GM15510 (cell line): Measurements from ENCODE around the gene DLEC1.

Experiments
- POLR2A ChIP-seq: IDR thresholded peaks from 3 replicates; pipeline ENCODE4 v1.6.1; 2011; ENCODE audit warnings: borderline replicate concordance; ENCODE audit not compliant: insufficient read length; ENCODE audit errors: extremely low read depth

The DLEC1 gene

DNA sequence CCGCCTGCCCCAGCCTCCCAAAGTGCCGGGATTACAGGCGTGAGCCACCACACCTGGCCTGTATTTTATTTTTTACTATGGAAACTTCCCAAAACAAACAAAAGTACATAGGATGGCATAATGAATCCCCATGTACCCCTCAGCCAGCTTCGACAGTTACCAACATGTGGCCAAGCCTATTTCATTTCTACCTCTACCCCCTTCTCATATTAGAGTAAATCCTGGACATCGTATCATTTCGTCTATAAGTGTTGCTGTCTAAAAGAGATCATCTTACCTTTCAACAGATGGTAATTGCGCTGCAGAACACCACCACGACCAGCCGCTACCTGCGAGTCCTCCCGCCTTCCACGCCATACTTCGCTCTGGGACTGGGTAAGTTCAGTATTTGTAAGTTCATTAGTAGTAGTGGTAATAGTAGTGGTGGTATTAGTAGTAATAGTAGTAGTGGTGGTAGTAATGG lies 44.9 kb downstream of the DLEC1 start:
- TF ChIP-seq POLR2A = no peak

DNA sequence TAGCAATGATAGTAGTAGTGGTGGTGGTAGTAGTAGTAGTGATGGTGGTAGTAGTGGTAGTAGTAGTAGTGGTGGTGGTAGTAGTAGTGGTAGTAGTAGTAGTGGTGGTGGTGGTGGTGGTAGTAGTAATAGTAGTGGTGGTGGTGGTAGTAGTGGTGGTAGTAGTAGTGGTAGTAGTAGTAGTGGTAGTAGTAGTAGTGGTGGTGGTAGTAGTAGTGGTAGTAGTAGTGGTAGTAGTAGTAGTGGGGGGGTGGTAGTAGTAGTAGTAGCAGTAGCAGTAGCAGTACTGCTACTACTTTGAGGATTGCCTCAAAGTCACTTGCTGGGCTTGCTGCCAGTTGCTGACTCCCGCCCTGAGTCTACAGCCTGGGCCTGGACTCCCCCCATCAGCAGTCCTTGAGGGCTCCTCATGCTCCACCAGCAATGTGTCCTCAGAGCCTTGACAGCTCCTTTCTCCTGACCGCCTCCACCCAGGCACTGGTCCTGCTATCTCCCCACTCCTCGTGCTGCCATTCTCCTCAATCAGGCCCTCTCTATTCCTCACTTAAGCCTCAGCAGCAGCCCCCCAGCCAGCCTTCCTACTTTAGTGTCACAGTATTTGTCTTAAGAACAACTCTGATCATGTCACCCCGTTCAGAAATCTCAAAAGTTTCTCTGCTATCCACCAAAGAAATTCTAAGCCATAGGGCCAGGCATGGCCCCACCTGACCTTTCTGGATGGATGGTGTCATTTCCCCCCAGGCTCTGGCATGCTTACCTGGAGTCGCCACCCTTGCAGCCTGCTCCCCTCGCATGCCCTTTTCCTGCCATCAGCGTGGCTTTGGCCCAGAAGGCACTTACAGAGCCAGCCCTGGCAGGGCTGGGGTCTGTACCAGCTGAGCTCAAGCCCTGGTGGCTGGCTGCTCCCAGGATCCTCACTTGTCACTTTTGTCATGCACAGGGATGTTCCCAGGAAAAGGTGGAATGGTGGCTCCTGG lies 45.6 kb downstream of the DLEC1 start:
- no peak for TF ChIP-seq POLR2A

DNA sequence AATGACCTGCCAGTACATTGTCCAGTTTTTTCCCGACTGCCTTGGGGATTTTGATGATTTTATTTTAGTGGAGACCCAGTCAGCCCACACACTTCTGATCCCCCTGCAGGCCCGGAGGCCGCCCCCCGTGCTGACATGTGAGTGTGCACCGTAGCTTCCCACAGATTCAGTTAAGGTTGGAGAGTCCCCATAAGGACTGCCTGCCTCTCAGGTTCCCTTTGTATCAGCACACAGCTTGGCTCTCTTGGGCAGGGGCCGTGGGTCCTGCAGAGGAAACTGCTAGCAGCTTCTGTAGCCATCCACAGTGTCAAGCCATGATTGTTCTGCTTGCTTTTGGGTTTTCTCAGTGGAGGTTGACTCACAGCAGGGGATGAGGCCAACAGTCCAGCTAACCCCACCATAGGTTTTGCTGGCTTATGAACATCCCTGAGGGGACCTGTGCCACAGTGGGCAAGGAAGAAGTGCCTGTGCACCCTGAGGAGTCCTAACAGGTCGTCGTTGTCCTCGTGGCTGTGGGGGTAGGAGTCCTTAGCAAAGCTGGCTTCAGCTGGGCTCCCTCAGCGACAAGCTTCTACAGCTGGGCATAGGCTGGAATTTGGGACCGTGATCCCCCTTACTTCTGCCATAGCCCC lies 46.4 kb downstream of the DLEC1 start:
- TF ChIP-seq POLR2A = no peak

DNA sequence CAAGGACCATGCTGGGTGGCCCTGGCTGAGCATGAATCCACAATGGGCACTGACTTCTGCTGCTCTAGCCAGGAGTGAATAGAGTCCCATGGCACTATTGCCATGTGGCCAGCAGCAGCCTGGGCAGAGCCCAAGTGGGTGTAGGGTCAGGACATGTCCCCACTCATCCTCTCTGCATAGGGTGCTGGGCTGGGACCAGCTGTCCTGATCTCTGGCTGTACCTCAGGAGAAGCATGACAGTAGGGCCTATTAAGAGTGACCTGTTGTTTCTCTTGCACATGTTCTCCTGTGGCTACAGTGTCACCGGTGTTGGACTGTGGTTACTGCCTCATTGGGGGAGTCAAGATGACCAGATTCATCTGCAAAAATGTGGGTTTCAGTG lies 46.9 kb downstream of the DLEC1 start:
- no peak for TF ChIP-seq POLR2A

DNA sequence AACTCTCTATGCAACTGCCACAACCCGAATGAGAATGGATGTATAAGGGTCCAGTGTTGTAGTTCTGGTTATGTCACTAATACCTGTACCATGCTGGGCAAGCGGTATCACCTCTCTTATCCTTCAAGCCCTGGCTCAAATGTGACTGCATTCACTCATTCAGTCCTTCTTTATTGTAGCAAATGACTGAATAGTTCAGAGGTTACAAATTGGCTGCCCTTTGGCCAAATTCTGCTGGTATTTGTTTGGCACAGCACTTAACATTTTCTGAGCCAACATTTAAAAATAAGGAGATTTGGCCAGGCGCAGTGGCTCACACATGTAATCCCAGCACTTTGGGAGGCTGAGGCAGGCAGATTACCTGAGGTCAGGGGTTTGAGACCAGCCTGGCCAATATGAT lies 47.5 kb downstream of the DLEC1 start:
- no peak for TF ChIP-seq POLR2A

DNA sequence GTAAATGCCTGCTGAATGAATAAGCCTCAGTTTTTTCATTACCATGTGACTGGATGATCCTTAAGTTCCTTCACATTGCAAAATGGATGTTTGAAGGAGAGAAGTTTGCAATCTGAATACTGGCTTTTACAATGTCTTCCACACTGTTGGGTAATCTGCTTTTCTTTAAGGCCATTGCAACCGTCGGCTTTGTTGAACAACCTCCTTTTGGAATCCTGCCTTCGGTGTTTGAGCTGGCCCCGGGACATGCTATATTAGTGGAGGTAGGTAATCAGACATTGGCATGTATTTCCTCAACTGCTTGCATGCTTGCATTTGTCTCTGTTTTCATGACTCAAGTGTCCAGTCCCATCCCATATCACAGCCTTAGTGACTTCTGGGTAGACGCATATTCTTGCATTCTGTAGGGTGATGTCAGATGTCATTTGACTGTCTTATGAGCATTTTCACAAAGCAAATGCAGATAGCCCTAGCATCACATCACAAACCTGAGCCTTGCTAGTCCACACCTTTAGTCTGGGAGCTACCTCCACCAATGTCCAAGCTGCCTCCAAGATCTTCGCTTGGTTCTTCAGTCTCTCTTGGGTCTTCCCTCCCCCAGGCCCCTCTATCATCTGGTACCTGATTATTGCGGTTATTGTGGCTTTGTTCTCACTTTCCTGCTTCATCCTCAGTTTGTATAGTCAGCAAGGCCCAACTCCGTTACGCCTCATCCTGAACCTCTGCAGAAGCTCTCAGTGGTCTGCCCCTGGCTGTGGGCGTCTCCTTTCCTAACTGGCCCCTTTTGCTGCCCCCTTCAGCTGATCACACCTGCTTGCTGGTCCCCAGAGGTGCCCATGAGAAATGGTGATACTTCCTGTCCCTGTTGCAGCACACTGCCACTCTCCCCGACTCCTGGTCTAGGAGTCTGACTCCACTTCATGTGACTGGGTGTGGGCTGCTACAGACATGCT lies 49.4 kb downstream of the DLEC1 start:
- TF ChIP-seq POLR2A = no peak

DNA sequence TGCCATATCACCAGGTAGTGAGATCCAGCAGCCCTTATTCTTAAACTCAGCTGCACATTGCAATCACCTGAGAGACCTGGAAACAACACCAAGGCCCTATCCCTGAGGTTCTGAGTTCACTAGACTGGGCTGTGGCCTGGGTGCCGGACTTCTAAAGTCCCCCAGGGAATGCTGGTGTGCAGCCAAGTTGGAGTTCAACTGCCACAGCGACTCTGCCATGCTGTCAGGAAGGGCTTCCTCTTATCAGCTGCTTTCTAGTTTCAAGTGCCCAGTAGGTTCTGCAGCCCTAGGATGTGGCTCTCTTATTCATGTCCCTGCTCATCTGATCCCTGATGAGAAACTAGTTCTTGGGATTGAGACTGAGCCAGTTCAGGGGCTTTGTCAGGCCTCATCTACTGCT lies 50.2 kb downstream of the DLEC1 start:
- TF ChIP-seq POLR2A = no peak

DNA sequence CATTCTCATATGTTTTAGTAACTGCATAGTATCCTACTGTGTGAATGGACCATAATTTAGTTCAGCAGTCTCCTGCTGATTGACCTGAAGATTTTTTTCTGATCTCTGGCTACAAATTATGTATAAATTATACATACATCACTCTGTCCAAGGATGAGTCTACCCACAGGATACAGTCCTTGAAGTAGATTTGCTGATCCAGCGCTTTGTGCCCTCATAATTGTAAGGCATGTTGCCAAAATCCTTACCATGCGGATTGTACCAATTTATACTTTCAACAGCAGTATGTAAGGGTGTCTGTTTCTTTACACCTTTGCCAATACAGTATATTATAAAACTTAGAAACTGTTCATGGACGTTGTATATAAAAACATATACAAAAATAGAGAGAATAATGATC lies 51.4 kb downstream of the DLEC1 start:
- TF ChIP-seq POLR2A = no peak

DNA sequence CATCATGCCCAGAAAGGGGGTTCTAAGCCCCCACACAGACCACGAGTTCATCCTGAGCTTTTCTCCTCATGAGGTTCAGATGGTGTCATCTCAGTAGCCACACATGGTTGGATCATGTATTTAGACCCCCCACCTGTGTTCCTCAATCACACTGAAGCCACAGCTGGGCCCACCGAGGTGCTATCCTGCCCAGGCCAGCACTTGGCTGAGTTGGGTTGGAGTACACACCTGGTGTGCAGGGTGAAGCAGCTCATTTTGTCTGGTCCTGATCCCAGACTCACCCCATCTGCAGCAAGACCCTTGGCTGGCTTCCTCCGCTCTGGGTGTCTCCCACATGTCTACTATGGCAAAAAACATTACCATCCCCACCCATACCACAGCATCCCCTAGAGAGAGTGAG lies 56.0 kb downstream of the DLEC1 start:
- TF ChIP-seq POLR2A = no peak

DNA sequence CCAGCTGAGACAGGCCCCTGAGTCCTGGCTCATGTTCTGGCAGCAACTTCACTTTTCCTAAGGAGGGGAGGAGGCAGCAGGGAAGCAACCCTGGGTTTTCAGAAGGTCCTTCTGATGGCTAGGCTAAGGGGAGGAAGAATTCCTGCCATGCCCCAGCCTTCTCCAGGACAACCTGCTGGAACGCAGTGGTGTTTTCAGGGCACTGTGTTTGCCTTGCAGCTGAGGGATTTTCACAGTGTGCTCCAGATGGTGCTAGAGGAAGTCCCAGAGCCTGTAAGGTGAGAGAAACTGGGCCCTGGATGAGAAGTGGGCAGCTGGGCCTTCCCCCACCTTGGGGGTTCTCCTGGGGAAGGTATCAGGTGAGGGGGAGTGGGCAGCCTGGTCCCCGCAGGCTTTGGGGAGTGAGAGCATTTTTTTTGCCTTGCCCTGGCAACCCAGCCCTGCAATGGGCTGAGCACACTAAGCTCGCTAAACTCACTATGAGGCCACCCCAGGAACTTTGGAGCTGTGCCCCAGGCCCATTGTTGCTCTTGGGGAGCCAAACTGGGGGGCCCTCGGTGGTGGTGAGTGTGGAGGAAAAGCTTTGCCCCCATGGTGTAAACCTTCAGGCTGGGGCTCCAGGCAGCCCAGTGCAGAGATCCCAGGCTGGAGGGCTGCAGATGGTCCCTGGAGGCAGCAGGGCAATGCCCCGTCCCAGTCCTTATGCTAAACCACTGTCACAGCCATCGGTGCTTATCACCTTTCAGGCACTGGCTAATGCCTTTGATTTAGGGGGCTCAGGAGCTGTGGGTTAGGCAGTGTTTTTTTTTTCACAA lies 56.9 kb downstream of the DLEC1 start:
- no peak for TF ChIP-seq POLR2A

DNA sequence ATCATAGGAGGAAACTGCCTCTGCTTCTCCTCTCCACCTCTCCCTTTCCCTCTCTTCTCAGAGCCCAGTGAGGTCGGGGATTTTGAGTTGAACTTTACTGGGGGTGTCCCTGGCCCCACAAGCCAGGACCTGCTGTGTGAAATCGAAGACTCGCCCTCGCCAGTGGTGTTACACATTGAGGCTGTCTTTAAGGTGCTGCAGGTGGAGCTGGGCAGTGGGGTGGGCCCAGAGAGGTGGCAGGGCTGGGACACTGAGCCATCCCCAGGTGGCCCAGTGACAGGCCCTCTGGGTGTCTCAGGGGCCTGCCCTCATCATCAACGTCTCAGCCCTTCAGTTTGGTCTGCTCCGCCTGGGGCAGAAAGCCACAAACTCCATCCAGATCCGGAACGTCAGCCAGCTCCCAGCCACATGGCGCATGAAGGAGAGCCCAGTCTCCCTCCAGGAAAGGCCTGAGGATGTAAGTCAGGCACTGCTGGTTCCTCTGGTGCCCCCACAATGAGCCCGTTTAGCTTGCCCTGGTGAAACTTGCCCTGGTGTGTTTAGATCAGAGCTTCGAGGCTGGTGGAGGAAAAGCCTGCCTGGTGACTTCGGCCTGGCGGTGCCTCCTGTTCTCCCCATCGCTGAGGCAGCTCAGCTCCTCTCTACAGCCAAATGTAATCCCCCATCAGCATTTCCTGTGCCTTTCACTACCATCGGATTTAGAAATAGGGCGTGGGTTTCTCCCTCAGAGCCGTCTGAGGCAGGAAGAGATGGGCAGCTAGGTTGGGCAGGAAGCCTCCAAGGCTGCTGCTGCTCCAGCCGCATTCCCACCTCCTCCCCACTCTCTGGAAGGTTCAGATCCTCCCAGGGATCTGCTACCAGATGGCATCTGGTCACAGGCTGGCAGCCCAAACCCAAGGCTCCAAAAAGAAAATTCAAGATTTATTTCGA lies 58.7 kb downstream of the DLEC1 start:
- TF ChIP-seq POLR2A = no peak

DNA sequence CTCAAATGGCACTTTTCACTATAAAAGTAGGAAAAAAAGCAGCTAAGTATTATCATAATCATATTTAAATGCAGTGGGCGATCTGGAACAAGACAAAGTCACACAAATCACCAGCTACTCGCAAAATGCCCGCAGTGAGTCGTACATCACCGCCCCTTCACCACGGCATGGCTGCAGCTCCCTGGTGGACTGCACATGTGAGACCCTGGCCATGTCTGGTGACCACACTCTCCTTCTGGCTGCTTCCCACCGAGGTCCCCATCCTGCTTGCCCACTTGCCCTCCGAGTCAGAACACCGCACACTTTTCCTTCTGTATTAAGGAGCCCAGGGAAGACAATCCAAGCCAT lies 59.3 kb downstream of the DLEC1 start:
- TF ChIP-seq POLR2A = no peak

DNA sequence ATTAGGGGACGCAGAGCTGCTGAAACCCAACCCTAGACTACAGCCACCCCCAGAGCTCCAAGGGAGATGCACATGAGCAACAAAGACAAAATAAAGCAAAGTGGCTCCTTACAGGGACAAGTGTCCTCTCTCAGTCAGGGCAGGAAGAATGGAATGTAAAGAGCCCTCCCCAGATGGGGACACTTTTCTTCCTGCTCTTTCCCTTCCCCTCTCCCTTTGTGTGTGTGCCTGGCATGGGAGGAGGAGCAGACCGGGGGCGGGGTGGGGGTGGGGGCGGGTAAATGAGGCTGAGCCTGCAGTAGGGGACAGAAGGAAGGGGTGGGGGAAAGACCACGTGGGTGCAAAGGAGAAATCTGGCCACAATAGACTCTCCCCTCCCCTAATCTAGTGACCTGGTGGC lies 60.5 kb downstream of the DLEC1 start:
- no peak for TF ChIP-seq POLR2A
